Keratinocyte (primary cell): ENCODE results near the gene LBP. TPM values are rescaled to one million over a fixed set of nuclear protein-coding genes. Genes with fewer than 3 reads are reported as not detected.

Experiments
- DNase-seq: peaks from one replicate; pipeline ENCODE4 v3.0.0-alpha.2; 2011; ENCODE audit warnings: low read depth, missing footprints, low spot score
- FAIRE-seq: peaks from 2 replicates; lab custom pipeline; 2011; peaks lifted over from hg19 to GRCh38; lab: Jason Lieb, UNC
- H2AFZ ChIP-seq: 2 replicates; pipeline ENCODE4 v1.6.0; 2012; ENCODE audit warnings: low read length, control low read depth, inconsistent platforms; ENCODE audit not compliant: control insufficient read depth
- H3K27ac ChIP-seq: 2 replicates; pipeline ENCODE4 v1.5.1; 2011; ENCODE audit warnings: low read length; ENCODE audit not compliant: control insufficient read depth, insufficient read depth
- H3K27me3 ChIP-seq: 3 replicates; pipeline ENCODE4 v1.6.0; 2011; ENCODE audit warnings: low read length; ENCODE audit not compliant: control insufficient read depth, insufficient read depth; ENCODE audit errors: extremely low read depth
- H3K36me3 ChIP-seq, 2 experiments: 2 replicates in 1 of 2; 3 replicates in 1 of 2; pipeline ENCODE4 v1.5.1; 2011; ENCODE audit warnings: low read length in 2 of 2, mild to moderate bottlenecking in 1 of 2; ENCODE audit not compliant: control insufficient read depth in 2 of 2, insufficient read depth in 2 of 2; ENCODE audit errors: extremely low read depth in 1 of 2
- H3K4me1 ChIP-seq: 3 replicates; pipeline ENCODE4 v1.5.1; 2011; ENCODE audit warnings: low read length; ENCODE audit not compliant: control insufficient read depth, insufficient read depth; ENCODE audit errors: extremely low read depth
- H3K4me2 ChIP-seq: 3 replicates; pipeline ENCODE4 v1.6.0; 2011; ENCODE audit warnings: low read depth, low read length; ENCODE audit not compliant: control insufficient read depth, insufficient read depth; ENCODE audit errors: extremely low read depth
- H3K4me3 ChIP-seq, 3 experiments: fragments of 200-600 bp in 1 of 3; sonication (generic) in 1 of 3; 2 replicates in 2 of 3; 3 replicates in 1 of 3; pipeline ENCODE4 v1.5.1; 2011 to 2016; ENCODE audit warnings: low read length in 3 of 3, mild to moderate bottlenecking in 3 of 3, control low read depth in 2 of 3, inconsistent platforms in 1 of 3, low read depth in 1 of 3, mixed read lengths in 1 of 3, mixed run types in 1 of 3, moderate library complexity in 1 of 3; ENCODE audit not compliant: control insufficient read depth in 2 of 3, insufficient read depth in 2 of 3; ENCODE audit errors: extremely low read depth in 1 of 3
- H3K79me2 ChIP-seq: 2 replicates; pipeline ENCODE4 v1.6.0; 2012; ENCODE audit warnings: low read length; ENCODE audit not compliant: control insufficient read depth, insufficient read depth
- H3K9ac ChIP-seq: 3 replicates; pipeline ENCODE4 v1.6.0; 2011; ENCODE audit warnings: low read length; ENCODE audit not compliant: control insufficient read depth, insufficient read depth; ENCODE audit errors: extremely low read depth
- H3K9me1 ChIP-seq: 3 replicates; pipeline ENCODE4 v1.6.0; 2011; ENCODE audit warnings: low read length; ENCODE audit not compliant: control insufficient read depth, insufficient read depth; ENCODE audit errors: extremely low read depth
- H3K9me3 ChIP-seq: 2 replicates; pipeline ENCODE4 v1.5.1; 2012; ENCODE audit warnings: low read depth, low read length; ENCODE audit not compliant: control insufficient read depth
- H4K20me1 ChIP-seq: 3 replicates; pipeline ENCODE4 v1.6.0; 2011; ENCODE audit warnings: low read length; ENCODE audit not compliant: control insufficient read depth, insufficient read depth; ENCODE audit errors: extremely low read depth
- EZH2 ChIP-seq: IDR thresholded peaks from one replicate; pipeline ENCODE4 v1.6.1; 2012; ENCODE audit warnings: inconsistent platforms, mild to moderate bottlenecking, low read length, moderate library complexity
- dilution Hi-C: fragments of 300-500 bp; cut with MboI; formaldehyde crosslinking; loops from one replicate; pipeline ENCODE4 v1.7.0; 2020; ENCODE audit warnings: low sequenced_read_pairs; ENCODE audit not compliant: extremely low pct_ligation_motif_present
- polyA plus RNA-seq, 5 experiments: library from polyadenylated mRNA; depleted of rRNA in 3 of 5; stranded (reverse) in 3 of 5; stranded (forward) in 1 of 5; unstranded in 1 of 5; fragments of >200 nt; gene quantifications; 1 replicate in 1 of 5; 2 replicates in 3 of 5; 3 replicates in 1 of 5; pipeline versions ENCODE4 v1.2.1 to v1.2.3, GENCODE V29; 2011 to 2012; ENCODE audit warnings: missing spikeins in 2 of 5, low read depth in 1 of 5, low replicate concordance in 1 of 5
- TF ChIP-seq, protein P1 (sequence below), 3 experiments: IDR thresholded peaks in 1 of 3; conservative IDR thresholded peaks in 1 of 3; optimal IDR thresholded peaks in 1 of 3; 2 replicates in 2 of 3; 3 replicates in 1 of 3; pipeline versions ENCODE3 to v1.5.1; 2011; ENCODE audit warnings: low read length in 3 of 3, mild to moderate bottlenecking in 3 of 3, moderate library complexity in 2 of 3, control low read depth in 1 of 3, inconsistent platforms in 1 of 3; ENCODE audit not compliant: insufficient read depth in 2 of 3; ENCODE audit errors: extremely low read depth in 1 of 3

LBP gene
- polyA plus RNA-seq, 1 donor (not counting 4 experiments of a cell fraction or from before 2014, with no cell fraction given): not detected

DNA sequence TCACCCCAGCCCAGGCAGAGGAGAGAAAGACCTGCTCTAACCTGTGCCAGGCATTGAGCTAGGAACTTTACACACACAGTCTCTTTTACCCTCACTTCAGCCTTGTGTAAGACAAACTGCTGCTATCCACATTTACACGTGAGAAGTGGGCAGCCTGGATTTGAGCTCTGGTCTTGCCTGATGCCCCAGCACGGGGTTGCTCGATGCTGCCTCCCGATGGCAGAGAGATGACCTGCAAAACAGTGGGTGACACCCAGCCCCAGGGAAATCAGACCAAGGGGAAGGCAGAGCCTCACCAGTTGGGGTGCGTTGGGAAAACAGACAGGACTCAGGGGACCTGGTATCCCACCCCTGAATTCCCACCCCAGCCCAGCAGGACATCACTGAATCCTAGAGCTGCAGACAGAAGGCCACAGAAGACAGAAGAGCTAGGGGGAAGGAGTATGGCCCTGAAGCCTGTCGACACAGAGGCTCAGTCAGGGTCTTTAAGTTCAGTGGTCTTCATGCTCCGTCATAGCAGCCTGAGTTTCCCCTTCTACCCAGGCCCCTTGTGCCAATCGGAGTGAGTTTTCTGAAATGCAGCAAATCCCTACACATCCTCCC is 41.3 kb upstream of the LBP start:
- Histone ChIP-seq H3K27me3 (peaks cover 15% of the 10 kb centered on the region), H3K9ac (no peak overlapping the region), H3K9me3 (no peaks in the 10 kb centered on the region), H3K79me2 (no peaks in the 10 kb centered on the region), H3K9me1 (no peaks in the 10 kb centered on the region), H3K4me3 (no peak overlapping the region), H2AFZ (no peak overlapping the region), H3K4me1 (peaks cover 12% of the 10 kb centered on the region), H3K4me2 (no peak overlapping the region), H3K27ac (no peak overlapping the region), H4K20me1 (no peaks in the 10 kb centered on the region), H3K36me3 (no peaks in the 10 kb centered on the region)
- DNase-seq: no peak
- FAIRE-seq: peak; percentile 64
- no peak for TF ChIP-seq EZH2
- TF ChIP-seq, protein P1, sequence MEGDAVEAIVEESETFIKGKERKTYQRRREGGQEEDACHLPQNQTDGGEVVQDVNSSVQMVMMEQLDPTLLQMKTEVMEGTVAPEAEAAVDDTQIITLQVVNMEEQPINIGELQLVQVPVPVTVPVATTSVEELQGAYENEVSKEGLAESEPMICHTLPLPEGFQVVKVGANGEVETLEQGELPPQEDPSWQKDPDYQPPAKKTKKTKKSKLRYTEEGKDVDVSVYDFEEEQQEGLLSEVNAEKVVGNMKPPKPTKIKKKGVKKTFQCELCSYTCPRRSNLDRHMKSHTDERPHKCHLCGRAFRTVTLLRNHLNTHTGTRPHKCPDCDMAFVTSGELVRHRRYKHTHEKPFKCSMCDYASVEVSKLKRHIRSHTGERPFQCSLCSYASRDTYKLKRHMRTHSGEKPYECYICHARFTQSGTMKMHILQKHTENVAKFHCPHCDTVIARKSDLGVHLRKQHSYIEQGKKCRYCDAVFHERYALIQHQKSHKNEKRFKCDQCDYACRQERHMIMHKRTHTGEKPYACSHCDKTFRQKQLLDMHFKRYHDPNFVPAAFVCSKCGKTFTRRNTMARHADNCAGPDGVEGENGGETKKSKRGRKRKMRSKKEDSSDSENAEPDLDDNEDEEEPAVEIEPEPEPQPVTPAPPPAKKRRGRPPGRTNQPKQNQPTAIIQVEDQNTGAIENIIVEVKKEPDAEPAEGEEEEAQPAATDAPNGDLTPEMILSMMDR (optimal IDR thresholded peaks at IDR 0.05 in 1 of 3, IDR thresholded peaks at IDR 0.05 in 1 of 3, conservative IDR thresholded peaks at IDR 0.05 in 1 of 3; ENCODE audit: extremely low read depth in 1 of 3, insufficient read depth in 2 of 3, low read length in 3 of 3): peak; percentile 68 to 86 (median 84)
- dilution Hi-C loops: no loop called here

DNA sequence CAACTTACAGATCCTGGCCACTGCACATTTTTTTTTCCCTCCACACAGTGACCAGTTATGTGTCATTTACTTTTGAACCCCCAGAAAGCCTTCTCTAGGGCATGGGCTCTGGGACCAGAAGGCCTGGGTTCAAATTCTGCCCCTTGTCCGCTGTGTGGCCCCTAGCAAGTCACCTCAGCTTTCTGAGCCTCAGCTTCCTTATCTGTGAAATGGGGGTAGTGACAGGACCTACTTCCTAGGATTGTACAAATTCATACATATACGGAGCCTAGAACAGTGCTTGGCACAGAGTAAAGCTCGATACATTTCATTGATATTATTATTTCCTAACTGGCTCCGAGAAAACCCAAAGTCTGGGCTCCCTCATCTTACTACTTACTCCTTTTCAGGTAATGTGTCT is 40.7 kb upstream of the LBP start:
- FAIRE-seq: no peak
- DNase-seq: no peak
- no peaks in the 10 kb centered on the region for H3K36me3 ChIP-seq
- no peaks in the 10 kb centered on the region for H3K9me3 ChIP-seq
- dilution Hi-C loops: no loop called here
- no peaks in the 10 kb centered on the region for H4K20me1 ChIP-seq
- H3K79me2 ChIP-seq: no peaks in the 10 kb centered on the region
- H3K4me3 ChIP-seq: no peak overlapping the region
- H3K9me1 ChIP-seq: no peaks in the 10 kb centered on the region
- H3K4me2 ChIP-seq: no peak overlapping the region
- no peak overlapping the region for H3K9ac ChIP-seq
- no peak overlapping the region for H3K27ac ChIP-seq
- H2AFZ ChIP-seq: no peak overlapping the region
- H3K4me1 ChIP-seq: peaks cover 8% of the 10 kb centered on the region
- H3K27me3 ChIP-seq: peaks cover 15% of the 10 kb centered on the region
- TF ChIP-seq EZH2: no peak
- TF ChIP-seq, protein P1 (optimal IDR thresholded peaks at IDR 0.05 in 1 of 3, IDR thresholded peaks at IDR 0.05 in 1 of 3, conservative IDR thresholded peaks at IDR 0.05 in 1 of 3; ENCODE audit: extremely low read depth in 1 of 3, insufficient read depth in 2 of 3, low read length in 3 of 3): no peak
